ENCODE results near the gene UBA5.

UBA5 gene

DNA sequence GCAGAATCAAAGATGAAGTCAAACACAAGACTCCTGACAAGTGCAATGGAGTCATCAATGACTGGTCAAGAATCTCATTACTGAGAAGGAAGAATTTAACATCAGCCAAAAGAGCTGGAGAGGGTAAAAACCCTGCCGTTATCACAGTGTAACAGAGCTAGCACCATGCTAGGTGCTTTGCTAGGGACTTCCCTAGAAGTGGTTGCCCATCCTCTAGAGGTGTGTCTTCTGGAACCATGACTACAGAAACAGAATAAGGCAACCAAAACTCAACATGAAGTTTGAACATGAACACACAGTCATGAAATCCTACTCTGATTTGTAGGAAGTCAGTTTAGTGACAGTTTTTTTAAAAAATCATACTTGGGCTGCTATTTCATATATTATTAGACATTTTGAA is 10.0 kb upstream of the UBA5 start:
- no peak overlapping the region for H3K4me3 ChIP-seq (ENCODE audit: low read depth, low read length)
- no peak for DNase-seq (ENCODE audit: low read depth, low spot score)
- in situ Hi-C loops (cut with HindIII; ENCODE audit: low sequenced_read_pairs): no loop called here
- TF ChIP-seq, protein P1, sequence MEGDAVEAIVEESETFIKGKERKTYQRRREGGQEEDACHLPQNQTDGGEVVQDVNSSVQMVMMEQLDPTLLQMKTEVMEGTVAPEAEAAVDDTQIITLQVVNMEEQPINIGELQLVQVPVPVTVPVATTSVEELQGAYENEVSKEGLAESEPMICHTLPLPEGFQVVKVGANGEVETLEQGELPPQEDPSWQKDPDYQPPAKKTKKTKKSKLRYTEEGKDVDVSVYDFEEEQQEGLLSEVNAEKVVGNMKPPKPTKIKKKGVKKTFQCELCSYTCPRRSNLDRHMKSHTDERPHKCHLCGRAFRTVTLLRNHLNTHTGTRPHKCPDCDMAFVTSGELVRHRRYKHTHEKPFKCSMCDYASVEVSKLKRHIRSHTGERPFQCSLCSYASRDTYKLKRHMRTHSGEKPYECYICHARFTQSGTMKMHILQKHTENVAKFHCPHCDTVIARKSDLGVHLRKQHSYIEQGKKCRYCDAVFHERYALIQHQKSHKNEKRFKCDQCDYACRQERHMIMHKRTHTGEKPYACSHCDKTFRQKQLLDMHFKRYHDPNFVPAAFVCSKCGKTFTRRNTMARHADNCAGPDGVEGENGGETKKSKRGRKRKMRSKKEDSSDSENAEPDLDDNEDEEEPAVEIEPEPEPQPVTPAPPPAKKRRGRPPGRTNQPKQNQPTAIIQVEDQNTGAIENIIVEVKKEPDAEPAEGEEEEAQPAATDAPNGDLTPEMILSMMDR (IDR thresholded peaks at IDR 0.05; ENCODE audit: low read depth, low read length): no peak

DNA sequence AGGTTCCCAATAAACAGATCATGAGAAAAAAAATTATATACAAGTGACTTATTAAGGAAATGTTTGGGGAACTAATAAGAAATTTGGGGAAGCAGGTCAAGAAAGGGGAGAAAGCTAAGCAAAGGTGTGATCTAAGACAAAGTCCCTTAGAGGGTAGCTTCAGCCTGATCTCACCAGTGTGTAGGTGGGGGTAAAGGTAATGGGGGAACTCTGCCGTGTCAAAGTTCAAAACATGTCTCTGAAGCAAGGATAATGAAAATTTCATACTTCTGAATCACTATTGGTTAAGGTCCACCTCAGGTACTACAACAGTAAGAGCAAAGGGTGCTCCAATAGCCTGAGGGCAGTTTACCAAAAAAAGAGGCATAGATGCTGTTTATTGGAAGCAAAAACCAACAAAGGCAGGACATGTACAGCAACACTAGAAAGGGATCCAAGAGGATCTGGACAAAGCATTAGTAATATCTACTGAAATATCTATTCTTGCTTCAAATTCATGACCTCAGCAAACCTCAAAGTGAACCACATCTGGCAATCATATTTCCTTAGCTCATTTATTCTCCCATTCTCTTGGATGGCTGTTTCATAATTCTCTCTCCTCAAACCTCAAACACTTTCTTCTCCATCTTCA is 7.4 kb upstream of the UBA5 start:
- in situ Hi-C loops (cut with HindIII; ENCODE audit: low sequenced_read_pairs): no loop called here
- DNase-seq (ENCODE audit: low read depth, low spot score): no peak

DNA sequence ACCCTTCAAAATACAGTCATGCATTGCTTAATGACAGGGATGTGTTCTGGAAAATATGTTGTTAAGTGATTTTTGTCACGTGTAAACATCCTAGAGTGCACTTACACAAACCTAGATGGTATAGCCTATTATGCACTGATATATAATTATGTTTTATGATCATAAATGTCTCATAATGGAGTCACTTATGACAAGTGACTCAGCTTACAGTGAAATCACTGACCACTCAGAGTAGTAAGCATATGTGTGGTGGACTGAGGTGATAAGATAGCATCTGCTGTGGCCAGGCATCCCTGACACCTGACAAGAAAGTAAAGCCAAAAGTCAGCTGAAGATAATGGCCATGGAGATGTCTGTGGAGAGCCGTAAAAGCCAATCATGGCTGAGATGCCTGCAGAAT is 5.9 kb upstream of the UBA5 start:
- DNase-seq (ENCODE audit: low read depth, low spot score): no peak
- in situ Hi-C loops (cut with HindIII; ENCODE audit: low sequenced_read_pairs): no loop called here
- TF ChIP-seq, protein P1 (IDR thresholded peaks at IDR 0.05; ENCODE audit: low read depth, low read length): no peak

More for the DNA sequence above, 7.4 kb upstream of the UBA5 start:
- TF ChIP-seq, protein P1 (IDR thresholded peaks at IDR 0.05; ENCODE audit: low read depth, low read length): no peak
- no peak overlapping the region for H3K4me3 ChIP-seq (ENCODE audit: low read depth, low read length)

DNA sequence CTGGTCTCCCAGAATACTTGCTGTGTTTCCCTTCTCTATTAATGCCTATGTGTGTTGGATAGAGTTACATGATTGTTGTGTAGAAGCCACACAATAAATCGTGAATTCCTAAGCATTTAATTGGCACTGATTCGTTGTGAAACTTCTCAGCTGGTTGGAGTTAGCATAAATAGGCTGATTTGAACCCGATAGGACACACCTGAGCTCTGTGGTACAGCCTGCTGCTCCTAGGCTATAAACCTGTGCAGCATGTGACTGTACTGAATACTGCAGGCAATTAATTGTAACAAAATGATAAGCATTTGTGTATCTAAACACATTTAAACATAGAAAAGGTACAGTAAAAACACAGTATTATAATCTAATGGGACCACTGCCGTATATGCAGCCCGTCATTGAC is 5.4 kb upstream of the UBA5 start:
- H3K4me3 ChIP-seq (ENCODE audit: low read depth, low read length): no peak overlapping the region
- in situ Hi-C loops (cut with HindIII; ENCODE audit: low sequenced_read_pairs): no loop called here
- TF ChIP-seq, protein P1 (IDR thresholded peaks at IDR 0.05; ENCODE audit: low read depth, low read length): no peak
- DNase-seq (ENCODE audit: low read depth, low spot score): no peak

More for the DNA sequence above, 5.9 kb upstream of the UBA5 start:
- H3K4me3 ChIP-seq (ENCODE audit: low read depth, low read length): no peak overlapping the region

DNA sequence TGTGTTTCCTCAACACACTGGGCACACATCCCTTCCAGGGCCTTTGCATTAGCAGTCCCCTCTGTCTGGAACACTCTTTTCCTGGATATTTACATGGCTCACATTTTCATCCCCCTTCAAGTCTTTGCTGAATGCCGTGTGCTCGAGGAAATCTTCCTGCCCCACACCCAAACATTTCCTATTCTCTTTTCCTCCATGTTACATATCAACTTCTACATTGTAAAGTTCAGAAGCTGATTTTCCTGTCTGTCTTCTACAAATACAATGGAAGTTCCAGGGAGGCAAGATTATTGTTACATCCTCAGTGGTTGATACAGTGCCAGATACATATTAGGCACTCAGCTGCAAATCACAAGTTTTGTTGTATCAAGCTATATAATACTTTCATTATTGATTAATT is 4.7 kb upstream of the UBA5 start:
- no peak for DNase-seq (ENCODE audit: low read depth, low spot score)
- in situ Hi-C loops (cut with HindIII; ENCODE audit: low sequenced_read_pairs): no loop called here
- H3K4me3 ChIP-seq (ENCODE audit: low read depth, low read length): no peak overlapping the region
- TF ChIP-seq, protein P1 (IDR thresholded peaks at IDR 0.05; ENCODE audit: low read depth, low read length): no peak

DNA sequence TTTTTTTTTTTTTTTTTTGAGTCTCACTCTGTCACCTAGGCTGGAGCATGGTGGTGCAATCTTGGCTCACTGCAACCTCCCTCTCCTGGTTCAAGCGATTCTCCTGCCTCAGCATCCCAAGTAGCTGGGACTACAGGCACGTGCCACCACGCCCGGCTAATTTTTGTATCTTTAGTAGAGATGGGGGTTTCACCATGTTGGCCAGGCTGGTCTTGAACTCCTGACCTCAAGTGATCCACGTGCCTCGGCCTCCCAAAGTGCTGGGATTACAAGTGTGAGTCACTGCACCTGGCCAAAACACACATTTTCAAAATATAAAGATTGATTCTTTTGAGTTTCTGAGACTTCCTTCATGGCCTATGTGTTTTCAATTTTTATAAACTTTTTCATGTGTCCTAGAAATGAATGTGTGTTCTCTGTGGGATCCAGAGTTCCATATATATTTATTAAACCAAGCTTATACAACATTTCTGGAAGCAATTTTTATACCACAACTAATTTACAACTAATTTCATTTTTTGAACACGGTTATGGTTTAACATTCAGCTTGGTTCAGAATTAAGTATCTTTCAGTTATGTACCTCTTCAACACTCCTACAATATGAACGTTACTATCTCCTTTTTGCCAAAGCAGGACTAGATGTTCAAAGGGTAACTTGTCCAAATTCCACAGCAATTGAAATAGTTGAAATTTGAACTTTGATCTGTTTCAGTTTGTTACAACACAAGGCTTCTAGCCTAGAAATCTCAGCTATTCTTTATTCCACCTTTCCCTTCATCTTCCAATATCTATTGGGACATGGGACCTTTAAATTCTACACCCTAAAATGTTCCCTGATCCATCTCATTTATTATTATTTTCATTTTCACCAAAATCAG is 2.0 kb upstream of the UBA5 start:
- H3K4me3 ChIP-seq (ENCODE audit: low read depth, low read length): peak overlapping the region; percentile 78
- TF ChIP-seq, protein P1 (IDR thresholded peaks at IDR 0.05; ENCODE audit: low read depth, low read length): no peak
- in situ Hi-C loops (cut with HindIII; ENCODE audit: low sequenced_read_pairs): no loop called here
- no peak for DNase-seq (ENCODE audit: low read depth, low spot score)
